Endothelial cell of hepatic sinusoid (primary cell): ENCODE results near the gene ENTPD8.

Experiments used
- in situ Hi-C: cut with HindIII; loops from 2 replicates; pipeline ENCODE4 v1.10.0; 2017; ENCODE audit warnings: low sequenced_read_pairs

Gene ENTPD8

GRCh38 chr9:137432687-137433348 is 8.3 kb downstream of the ENTPD8 start:
- in situ Hi-C loops, result no loop called here

DNA sequence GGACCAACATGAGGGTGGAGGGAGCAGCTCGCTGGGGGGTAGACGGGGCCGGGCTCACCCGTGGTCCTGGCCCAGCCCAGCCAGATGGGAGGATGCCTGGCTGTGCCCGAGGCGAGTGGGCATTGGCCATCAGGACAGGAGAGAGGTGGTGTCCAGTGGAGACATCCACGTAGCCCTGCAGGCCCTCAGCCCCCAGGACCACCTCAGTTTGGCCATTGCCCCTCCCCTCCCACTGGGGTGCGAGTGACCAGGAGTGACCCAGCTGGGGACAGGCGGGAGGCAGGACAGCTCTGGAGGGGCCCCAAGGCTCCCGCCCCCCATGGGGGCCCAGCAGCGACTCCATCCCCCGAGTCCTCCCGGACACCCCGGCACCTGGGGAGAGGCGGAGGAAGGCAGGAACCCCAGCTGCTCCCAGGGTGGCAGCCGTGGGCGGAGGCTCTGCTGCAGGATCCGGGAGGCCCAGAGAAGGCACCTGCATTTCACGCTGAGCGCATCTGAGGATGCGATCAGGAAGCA is 9.7 kb downstream of the ENTPD8 start:
- in situ Hi-C loops, result no loop called here

DNA sequence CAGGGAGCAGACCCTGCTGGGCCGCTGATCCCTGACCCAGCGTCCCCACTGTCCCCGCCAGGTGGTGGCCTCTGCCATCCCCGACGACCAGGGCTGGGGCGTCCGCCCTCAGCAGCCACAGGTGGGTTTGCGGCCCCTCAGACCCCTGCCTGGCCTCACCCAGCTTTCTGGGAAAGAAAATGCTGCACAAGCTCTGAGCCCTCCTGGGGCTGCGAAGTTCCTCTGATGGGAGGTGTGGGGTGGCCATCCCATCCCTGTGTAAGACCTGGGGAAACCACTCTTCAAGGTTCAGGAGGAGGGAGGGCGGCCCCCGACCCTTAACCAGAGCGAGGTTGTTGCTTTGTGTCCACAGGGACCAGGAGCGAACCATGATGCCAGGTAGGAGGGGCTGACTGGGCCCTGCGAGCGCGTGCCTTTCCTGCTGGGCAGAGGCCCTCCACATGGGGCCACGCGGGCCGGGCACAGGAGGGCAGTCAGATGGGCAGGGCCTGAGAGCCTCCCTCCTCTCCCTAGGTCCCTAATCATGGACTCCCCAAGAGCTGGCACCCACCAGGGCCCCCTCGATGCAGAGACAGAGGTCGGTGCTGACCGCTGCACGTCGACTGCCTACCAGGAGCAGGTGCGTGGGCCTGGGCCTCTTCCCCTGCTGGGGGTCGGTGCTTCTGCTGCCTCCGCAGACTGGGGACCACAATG is 10.3 kb downstream of the ENTPD8 start:
- in situ Hi-C loops, result no loop called here

GRCh38 chr9:137429974-137430722 is 11.0 kb downstream of the ENTPD8 start:
- in situ Hi-C loops, result no loop called here

DNA sequence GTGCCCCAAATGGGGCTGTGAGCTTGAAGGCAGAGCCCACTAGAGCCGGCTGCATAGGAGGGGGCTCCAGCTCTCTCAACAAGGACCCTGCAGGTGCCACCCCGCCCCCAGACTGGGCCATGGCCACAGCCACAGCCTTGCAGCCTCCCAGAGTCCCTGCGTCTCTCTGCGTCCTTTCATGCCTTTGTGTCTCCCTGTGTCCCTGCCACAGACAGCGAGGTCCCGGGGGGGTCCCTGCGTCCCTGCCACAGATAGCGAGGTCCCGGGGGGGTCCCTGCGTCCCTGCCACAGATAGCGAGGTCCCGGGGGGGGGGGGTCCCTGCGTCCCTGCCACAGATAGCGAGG is 11.6 kb downstream of the ENTPD8 start:
- in situ Hi-C loops, result no loop called here

- in situ Hi-C loops, result no loop called here
Measured at GRCh38 chr9:137428841-137429545, 12.2 kb downstream of the ENTPD8 start.

GRCh38 chr9:137428311-137428630 is 12.9 kb downstream of the ENTPD8 start:
- in situ Hi-C loops, result no loop called here

- in situ Hi-C loops, result no loop called here
Measured at GRCh38 chr9:137427454-137428310, 13.5 kb downstream of the ENTPD8 start.

- in situ Hi-C loops, result no loop called here
Measured at GRCh38 chr9:137426018-137426681, 15.0 kb downstream of the ENTPD8 start.

GRCh38 chr9:137423514-137424291 is 17.5 kb downstream of the ENTPD8 start:
- in situ Hi-C loops, result no loop called here

DNA sequence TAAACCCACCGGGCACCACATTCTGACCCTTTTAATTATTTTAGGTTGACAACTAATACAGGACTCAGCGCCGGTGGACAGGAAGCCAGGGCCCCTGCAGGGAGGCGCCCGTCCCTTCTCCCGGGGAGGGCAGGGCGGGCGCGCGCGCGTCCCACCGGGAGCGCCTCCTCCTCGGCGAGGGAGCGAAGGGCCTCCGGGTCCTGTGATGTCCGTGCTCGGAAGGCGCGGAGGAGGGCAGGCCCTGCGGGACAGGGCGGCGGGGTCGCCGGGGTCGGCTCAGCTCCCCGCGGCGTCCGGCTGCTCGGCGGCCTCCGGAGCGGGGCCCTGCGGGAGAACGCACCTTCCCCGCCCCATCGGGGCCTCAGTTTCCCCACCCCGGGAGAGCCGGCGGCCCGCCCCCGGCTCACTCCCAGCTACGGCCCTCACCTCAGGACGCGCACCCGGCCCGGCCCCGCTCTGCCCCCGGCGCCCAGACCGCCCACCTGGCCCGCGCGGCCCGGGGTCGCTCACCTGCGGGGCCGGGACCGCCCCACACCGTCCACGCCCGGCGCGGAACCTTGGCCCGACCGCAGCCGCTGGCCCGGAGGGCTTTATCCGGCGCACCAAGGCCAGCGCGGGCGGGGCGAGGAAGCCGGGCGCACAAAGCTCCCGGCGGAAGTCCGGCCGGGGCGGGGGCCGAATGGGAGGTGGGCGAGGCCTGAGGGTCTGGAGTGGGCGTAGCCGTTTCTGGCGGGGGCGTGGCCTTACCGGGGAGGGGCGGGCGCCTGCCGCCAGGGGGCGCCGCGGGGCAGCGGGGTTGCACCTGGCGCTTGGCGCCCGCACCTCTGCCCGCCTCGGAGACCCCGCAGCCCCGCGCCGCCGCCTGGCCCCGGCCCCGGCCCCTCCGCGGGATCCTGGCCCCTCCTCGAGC is 18.3 kb downstream of the ENTPD8 start, which contains the start of the genes EXD3 and NOXA1:
Gene EXD3 (minus strand): TSS at position 559 of the 910 bp plus-strand sequence. CDS start 27,805 bp downstream, outside the sequence.
Gene NOXA1 (plus strand): TSS at position 790 of the 910 bp plus-strand sequence. CDS start 137 bp downstream, outside the sequence.
- in situ Hi-C loops, result no loop called here

DNA sequence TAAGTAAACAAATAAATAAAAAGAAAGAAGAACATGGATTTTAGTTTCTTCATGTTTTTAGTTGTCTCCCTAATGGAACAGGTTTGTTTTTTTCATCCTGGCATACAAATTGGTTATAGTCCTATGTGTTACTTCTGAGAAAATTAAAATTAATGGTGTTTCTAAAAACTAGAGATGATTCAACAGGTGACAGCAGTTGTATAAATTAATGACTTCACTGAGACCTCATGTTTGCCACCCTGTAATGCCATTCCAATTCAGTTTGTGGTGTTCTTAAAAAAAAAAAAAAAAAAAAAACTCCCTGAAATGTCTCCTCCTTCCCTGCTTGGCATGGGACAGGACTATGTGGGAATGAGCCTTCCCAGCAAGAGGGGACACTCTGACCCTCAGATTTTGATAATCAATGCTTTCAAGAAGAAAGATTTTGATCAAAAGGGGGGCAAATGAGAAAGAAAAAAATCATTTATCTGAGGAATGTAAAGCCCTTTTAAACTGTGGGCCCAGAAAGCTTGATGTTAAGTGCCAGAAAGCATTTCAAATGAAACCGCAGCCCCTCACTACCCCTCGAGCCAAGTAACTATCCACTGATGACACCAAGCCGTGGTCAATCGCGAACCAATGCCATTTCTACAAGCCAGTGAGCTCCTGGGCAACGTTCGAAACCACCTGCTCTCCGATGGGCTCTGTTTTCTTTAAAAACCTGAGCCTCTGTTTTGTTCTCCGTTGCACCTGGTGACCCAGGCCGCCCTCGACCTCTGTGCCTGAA is 19.1 kb downstream of the ENTPD8 start:
- in situ Hi-C loops, result no loop called here

DNA sequence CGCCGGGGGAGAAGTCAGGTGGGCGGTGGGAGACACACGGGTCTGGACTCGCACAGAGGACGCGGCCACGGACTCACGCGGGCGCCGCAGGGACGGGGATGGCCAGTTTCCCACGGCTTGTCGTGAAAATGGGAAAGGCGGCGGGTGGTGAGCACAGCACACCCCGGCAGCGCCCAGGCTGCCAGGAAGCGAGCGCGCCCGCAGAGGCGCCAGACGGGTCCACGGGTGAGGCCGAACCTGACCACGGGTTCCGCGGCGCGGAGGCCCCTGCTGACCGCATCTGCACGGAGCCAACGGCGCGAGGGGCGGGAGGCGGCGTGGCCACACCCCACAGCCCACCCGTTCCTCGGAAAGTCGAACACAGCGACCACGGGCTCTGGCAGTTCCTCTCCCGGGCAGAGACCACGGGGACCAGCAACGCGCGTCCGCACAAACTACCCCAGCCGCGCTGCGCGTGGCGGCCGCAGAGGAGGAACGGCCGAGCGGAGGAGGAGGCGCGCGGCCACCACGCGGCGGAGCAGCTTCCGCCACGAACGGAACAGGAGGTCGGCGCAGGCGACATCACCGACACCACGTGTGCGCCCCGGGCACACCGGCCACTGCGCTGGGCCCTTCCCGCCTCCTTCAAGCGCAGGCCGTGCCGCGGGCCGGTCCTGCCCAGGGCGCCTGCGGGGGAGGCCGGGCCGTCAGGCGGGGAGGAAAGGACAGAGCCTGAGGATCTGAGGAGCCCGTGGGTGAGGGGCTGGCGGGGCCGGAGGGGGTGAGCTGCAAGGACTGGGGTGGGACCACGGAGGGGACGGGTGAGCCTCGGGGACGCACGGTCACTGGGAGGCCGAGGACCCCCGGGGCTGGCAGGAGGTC is 23.8 kb downstream of the ENTPD8 start:
- in situ Hi-C loops, result loop anchor here (5.0 to 10.0 kb wide), 3 partner anchors 53 to 135 kb away; no protein-coding TSS in a partner anchor

DNA sequence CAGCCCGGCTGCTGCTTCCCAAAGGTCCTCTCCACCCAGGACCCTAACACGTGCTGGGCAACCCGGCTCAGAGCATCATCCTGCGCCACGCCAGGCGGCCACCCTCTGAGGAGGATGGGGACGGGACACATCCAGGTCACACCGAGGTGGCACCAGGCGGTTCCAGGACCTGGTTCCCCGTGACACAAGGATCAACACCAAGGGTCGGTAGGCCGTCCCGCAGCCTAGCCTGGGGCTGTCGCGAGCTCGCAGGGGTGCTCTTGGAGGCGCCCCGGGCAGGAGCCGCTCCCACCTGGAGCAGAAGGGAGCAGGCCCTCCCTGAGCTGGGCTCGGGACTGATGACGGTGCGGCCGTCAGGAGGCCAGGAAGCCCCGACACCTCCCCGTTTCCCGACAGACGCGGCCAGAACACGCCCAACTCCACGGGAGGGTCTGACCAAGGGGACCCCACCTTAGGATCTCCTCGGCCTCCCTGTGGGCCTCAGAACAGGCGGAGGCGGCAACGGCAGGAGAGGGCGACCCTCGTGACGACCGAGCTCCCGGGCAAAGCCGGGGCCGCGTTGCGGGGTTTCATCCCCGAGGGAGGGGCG is 24.5 kb downstream of the ENTPD8 start:
- in situ Hi-C loops, result loop anchor here (5.0 to 10.0 kb wide), 3 partner anchors 52 to 134 kb away; no protein-coding TSS in a partner anchor

- in situ Hi-C loops, result loop anchor here (5.0 to 10.0 kb wide), 3 partner anchors 51 to 134 kb away; no protein-coding TSS in a partner anchor
Measured at GRCh38 chr9:137416006-137416562, 25.1 kb downstream of the ENTPD8 start.
